HL-60/S4 treated with phorbol 12-myristate 13-acetate at 8.2 ng/mL for 4 days and 3 days (cell line): ENCODE measurements around the gene PLAAT2.
"Not testable (repeated sequence)": the region's sequence is repeated elsewhere in the genome, so short reads cannot be mapped to it uniquely, and the experiment has no call there.

Experiments used
- in situ Hi-C: fragments of 300-500 bp; cut with MboI; formaldehyde crosslinking; loops from 2 replicates; pipeline ENCODE4 v1.15.0; 2022; ENCODE audit warnings: low sequenced_read_pairs

Gene PLAAT2

DNA sequence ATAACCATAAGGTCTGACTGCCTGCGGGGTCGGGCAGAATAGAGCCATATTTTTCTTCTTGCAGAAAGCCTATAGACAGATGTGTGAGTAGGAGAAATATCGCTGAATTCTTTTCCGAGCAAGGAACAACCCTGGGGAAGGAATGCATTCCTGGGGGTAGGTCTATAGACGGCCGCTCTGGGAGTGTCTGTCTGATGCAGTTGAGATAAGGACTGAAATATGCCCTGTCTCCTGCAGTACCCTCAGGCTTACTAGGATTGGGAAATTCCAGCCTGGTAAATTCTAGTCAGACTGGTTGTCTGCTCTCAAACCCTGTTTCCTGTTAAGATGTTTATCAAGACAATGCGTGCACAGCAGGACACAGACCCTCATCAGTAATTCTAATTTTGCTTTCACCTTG is 18.0 kb upstream of the PLAAT2 start:
- in situ Hi-C loops: not testable (repeated sequence)

DNA sequence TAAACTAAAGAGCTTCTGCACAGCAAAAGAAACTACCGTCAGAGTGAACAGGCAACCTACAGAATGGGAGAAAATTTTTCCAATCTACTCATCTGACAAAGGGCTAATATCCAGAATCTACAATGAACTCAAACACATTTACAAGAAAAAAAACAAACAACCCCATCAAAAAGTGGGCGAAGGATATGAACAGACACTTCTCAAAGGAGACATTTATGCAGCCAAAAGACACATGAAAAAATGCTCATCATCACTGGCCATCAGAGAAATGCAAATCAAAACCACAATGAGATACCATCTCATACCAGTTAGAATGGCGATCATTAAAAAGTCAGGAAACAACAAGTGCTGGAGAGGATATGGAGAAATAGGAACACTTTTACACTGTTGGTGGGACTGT is 15.7 kb upstream of the PLAAT2 start:
- in situ Hi-C loops: not testable (repeated sequence)

DNA sequence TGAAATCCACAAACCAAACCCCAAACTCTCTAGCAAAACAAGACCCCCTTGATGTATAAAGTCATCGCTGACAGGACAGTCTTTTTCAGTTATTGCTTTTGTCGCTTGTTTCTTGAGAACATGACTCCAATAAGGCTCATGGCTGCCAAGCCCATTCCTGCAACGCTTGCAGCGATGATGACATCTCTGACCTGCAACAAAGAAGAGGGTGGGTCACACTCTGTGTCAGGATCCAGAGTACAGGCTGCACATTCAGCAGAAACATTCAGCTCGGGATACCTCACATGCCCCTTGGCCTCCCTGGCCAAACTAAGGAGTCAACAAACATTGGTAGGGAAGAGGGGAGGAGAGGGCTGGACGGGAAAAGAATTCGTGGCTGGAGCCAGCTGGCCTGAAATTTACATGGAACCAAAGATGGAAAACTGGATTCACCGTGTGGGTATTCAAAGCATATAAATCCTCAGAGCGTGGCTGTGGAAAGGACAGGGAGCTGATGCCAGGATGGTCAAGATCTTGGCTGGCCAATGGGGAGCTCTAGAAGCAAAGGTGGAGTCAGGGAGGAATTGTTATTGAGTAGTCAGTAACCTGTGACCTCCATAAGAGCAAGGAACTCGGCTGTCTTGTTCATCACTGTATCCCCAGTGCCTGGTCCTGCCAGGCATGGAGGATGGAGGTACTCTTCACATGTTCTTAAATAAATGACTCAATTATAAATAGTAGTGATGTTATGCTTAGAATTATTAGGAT is 11.8 kb upstream of the PLAAT2 start:
- in situ Hi-C loops: no loop called here

DNA sequence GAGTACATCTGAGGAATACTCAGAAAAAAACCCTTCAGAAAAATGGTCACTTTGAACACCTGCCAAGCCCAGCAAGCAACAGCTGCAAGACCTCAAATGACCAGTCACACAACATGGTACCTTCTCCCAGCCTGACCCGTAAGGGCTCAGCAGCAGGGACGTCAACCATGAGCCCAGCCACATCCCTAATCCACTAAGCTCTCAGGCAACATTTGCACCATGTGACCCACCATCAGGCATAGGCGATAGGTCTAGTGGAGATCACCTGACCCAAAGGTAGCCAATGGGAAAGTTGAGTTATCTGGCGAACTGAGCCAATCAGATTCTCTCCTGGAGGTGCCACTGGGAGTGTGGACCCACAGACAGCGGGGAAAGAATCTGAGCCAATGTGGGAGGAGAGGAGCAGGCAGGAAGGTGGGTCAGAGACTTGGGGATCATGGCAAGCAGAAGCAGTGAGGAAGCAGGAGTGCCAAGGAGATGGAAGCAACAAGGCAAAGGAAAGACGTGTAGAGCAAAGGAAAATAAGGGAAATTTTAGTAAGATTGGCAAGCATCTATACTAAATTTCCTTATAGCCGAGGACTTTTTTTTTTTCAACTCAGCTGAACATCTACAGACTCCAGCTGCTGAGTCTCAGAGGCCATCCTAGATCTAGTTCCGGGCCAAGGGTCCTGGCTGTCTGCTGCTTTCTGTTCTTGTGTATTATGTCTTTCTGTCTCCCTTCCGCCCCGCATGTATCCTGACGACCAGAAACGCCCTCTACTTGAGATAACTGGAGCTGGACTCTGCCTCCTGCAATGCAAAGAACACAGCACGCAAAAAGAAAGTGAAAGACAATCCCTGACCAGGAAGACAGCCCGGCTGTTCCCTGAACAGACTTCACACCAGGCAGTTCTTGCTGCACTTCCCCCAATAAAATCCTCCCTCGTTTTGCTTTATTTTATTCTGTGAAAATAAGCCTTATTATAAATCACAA is 11.0 kb upstream of the PLAAT2 start:
- in situ Hi-C loops: no loop called here

DNA sequence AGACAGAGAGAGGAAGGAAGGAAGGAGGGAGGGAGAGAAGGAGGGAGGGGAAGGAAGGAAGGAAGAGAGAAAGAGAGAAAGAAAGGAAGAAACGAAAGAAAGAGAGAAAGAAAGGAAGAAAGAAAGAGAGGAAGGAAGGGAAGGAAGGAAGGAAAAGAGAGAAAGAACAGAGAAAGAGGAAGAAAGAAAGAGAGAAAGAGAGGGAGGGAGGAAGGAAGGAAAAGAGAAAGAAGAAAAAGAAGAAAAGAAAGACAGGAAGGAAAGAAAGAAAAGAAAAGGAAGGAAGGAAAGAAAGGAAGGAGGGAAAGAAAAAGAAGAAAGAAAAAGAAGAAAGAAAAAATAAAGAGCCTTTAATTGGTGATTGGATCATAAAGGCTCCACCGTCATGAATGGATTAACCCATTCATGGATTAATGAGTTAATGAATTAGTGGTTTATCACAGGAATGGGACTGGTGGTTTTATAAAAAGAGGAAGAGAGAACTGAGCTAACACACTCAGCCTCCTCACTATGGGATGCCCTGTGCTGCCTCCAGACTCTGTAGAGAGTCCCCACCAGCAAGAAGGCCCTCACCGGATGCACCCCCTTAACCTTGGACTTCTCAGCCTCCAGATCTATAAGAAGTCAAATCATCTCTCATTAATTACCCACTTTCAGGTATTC is 9.0 kb upstream of the PLAAT2 start:
- in situ Hi-C loops: no loop called here

DNA sequence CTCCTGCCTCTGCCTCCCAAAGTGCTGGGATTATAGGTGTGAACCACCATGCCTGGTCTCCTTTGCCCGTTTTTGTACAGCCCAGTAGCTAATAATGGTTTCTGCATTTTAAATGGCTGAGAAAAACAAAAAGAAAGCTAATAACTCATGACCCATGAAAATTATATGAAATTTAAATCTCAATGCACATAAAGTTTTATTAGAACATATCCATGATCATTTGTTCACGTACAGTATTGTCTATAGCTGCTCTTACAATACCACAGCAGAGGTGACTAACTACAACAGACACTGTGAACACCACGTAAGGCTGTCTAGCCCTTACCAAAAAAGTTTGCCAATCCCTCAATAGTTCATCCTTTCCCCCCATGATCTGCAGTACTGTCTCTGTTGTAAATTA is 6.4 kb upstream of the PLAAT2 start:
- in situ Hi-C loops: no loop called here

DNA sequence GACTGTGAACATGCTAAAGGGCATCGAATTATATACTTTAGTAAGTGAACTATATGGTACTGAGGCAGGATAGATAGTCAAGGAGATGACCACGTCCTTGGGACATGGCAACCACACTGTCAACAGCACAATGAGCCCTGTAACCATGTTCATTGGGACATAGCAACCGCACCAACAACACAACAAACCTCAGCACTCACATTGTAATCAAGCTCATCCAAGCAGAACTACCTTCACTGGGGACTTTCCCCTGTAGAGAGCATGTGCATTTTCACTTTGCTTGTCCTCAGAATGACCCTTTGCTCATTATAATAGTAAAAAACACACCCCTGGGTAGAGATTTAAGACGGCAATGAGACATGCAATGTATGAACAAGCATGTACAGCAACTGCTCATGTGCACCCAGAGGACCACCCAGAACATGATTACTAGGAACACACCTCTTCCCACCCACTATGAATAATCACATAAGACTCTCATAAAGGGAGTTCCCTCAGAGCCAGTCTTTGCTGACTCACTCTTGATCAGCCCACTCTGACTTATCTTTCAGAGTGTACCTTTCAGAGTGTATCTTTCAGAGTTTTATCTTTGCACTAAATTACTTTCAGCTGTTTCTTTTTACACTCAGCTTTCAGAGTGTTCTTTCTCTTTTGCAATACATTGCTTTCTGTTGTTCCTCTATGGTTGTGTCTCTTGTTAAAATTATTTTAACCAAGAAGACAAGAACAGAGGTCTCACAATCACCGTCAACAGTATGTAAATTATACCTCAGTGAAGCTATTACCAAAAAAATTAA is 4.1 kb upstream of the PLAAT2 start:
- in situ Hi-C loops: no loop called here

DNA sequence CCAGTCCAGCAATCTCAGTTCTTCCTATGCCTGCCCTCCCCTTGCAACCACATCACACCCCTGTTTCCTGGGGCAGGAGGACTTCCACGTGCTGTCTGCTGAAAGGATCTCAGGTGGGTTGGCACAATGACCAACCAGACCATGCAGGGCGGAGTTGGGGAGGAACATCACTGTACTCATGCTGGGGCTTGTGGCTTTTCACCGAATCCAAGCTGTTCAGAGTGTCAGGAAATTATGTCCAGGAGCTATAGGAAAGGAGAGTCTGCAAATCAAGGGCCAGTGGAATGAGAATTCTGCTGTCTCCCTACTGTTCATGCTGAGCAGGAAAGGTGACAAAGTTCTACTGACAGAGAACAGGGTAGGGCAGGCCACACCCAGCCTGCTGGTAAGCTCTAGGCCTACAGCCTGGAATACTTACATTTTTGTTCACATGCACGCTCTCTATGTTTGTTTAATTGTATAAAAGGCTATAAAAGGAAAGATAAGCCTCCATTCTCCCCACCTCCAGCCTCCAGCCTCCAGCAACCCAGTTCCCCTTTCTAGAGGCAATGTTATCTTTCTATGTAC is 1.7 kb upstream of the PLAAT2 start:
- in situ Hi-C loops: no loop called here

DNA sequence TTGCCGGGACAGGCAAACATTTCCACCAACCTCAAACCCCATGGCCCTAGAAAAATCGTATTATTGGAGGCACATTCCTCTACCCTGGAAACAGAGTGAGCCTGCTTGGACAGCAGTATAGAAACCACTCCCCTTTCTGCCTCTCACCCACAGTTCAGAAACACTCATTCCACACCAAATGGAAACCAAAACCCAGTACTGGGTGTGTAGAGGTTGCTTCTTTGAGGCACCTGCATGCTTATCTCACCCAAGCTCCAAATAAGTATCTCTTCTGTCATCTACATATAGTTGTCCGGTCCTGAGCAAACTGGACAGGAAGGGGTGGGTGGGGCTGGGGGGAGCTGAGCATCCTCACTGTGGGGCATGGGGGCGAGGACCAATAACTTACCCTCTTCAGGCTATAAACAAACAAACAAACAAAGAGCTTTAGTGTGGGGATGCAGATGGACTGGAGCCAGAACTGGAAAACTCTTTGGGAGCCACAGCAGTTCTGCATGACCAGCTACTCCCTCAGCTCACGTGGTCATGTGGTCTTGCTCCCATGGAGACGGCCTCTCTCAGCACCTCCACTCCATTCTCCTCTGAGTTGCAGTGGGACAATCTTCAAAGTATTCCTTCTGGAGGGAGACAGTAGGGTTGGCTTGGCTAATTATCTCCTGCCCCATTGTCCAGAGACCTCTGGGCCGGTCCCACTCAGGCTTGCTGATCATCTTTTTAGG is 1.0 kb upstream of the PLAAT2 start:
- in situ Hi-C loops: no loop called here

DNA sequence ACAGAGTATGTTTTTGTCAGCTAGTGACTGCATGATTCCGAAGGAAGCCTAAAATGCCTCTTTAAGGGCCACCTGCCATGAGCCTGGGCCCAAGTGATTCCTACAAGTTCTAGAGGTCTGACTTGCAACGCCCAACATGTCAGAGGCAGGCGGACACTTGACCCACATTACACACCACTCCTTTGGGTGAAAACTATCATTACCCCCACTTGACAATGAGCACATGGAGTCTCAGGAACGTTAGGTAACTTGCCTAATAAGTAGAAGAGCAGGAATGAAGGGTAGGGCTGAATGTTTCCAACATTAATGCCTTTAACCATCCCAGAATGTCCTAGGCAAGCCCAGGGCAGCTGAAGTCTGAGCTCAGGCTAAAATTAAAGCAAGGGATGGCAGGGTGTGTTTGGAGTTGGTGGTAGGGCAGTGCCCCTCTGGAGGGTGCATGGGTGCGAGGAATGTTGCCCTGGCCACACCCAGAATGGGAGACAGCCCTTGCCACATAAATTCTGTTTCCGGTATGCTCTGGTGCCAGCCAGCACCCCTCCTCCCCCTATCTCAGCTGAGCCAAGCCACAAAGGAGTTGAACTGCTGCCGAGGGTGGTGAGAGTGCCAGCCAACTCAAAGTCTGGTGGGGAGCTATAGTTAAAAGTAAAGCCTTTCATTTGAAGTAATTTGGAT is 2.5 kb downstream of the PLAAT2 start:
- in situ Hi-C loops: no loop called here

DNA sequence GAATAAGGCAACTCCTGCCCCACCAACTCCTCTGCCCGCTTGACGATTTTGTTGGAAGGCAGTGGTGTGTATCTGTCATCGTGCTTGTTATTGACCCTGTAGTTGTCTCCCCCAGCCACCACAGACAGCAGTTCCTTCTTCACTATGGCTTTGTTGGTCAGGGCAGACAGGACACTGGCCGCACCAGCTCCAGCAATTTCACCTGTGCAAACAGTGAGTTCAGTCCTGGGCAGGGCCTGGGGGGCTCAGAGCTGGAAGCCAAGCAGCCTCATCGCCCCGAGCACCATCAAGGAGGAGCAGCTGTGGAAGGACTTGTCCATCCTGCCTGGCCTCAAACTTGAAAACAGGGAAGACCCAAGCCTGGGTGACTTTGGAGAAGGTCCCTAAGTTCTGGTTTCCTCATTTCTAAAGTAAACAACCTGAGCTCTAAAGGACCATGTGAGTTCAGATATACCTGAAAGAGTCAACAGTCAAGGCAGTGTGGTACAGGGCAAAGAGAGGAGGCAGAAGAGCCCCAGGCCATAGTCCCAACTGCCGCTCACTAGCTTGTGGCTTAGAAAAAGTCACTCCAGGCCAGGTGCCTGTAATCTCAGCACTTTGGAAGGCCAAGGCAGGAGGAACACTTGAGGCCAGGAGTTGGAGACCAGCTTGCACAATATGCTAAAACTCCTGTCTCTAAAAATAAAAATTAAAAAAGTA is 4.6 kb downstream of the PLAAT2 start:
- in situ Hi-C loops: no loop called here

DNA sequence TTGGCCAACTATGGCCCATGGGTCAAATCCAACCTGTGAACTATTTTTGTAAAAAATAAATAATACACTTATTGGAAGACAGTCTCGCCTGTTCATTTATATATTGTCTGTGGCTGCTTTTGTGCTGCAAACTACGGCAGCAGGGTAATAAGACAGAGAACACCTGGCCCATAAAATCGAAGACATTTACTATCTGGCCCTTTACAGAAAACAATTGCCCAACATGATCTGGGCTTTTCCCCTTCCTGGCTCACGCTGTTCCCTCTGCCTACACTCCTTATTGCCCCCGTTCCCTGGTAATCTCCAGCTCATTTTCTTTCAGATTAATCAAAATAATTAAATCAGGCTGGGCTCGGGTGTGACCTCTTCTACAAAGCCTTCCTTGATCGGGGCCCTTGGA is 5.6 kb downstream of the PLAAT2 start:
- in situ Hi-C loops: no loop called here

DNA sequence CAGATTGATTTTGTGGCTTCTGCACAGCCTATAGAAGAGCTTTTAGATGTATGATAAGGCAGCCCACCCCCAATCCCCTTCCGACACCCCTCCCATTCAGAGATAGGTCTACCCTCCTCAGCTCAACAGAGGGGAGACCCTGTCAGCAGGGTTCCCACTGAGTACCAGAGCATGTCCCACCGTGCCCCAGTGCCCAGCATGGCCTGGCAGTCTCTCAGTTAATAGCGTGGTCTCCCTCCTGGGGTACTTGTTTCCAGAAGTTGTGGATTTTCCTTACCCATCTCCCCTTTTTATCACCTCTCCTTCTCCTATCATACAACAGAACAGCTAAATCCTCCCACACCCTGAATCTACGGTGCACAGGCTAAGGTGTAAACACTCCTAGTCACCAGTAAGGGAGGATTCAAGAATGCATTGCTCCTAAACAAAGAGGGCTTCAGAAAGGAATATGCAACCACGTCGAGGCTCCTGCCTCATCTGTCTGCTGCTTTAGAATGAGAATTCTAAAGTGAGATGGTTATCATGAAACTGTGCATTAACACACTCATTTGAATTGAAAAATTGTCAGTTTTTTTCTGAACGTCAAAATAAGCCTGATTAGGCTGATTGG is 6.7 kb downstream of the PLAAT2 start:
- in situ Hi-C loops: no loop called here

DNA sequence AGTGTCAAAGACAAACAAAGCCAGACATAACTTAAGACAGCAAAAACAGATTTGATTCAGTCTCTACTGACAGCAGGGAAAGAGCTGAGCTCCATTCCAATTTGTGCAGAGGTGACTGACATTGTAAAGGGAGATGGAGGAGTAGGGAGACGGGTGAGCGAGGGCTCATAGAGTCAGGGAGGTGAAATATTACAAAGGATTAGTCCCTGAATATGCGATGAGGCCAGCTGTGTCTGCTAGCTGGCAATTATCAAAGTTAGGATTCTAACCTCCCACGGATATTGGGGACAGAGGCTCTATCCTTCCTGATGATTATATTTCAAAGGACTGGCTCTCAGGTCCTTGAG is 8.3 kb downstream of the PLAAT2 start:
- in situ Hi-C loops: no loop called here

DNA sequence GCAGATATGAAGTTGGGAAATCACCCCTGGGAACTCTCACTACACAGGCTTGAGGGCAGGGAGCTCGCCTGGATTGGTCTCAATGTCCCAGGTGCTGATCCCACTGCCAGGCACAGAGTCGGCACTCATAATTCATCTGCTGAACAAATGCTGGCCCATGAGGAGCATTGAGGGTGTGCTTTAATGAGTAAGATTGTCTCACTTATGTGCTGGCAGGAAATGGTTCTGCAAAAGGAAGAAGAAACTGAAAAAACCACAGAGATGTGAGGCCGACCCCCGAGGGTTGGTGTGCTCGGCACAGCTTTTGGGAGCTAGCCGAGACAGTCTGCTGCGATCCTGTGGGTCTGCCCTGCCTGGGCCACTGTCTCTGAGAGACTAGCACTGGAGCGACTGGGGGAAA is 9.4 kb downstream of the PLAAT2 start:
- in situ Hi-C loops: no loop called here

DNA sequence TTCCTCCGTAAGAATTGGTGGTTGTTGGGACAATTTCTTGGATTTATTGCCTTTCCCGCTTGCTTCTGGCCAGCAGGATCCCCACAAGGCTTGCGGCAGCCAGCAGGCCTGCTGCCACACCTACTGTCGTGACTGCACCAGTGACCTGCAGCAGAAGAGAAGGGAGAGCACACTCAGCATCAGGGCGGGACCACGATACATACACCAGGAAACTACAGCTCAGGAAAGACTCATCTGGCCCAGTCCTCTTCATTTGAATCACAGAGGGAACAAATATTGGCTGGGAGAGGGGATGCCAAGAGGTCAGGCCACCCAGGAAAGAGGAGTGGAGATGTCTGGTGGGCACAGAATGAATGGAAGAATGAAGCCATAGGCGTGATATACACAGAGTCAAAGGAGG is 10.3 kb downstream of the PLAAT2 start:
- in situ Hi-C loops: no loop called here

DNA sequence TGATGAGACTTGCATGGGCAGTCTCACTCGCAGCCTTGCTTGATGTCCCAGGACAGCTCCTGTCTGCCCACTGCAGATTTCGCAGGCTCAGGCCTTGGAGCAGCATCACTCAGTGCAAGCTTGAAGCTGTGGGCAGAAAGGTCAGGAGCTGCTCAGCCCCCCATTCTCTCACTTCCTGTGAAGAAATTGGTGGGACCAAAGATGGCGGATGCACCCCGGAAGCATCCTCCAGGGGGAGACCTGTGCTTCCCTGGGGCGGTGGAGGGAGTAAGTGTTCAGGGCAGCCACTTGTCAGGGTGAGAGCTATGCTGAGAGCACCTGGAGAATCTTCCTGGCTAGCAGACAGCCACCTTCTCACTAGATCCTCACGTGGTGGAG is 11.3 kb downstream of the PLAAT2 start:
- in situ Hi-C loops: no loop called here

DNA sequence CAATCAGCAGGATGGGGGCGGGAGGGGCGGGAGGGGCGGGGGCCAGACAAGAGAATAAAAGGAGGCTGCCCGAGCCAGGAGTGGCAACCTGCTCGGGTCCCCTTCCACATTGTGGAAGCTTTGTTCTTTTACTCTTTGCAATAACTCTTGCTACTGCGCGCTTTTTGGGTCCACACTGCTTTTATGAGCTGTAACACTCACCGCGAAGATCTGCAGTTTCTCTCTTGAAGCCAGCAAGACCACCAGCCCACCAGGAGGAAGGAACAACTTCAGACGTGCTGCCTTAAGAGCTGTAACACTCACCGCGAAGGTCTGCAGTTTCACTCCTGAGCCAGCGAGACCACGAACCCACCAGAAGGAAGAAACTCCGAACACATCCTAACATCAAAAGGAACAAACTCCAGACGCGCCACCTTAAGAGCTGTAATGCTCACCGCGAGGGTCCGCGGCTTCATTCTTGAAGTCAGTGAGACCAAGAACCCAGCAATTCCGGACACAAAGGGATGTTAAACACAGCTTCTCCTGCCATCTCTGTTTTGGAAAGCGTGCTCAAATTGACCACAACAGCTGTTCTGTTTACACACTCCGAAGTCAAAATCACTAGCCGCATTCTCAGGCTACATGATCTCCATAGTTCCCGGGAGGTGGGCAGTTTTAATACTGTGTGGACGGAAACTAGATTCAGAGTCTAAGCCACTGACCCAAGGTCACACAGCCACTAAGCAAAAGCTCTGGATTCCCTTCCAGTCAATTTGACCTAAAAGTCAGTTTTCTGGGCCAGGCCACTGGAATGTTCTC is 11.9 kb downstream of the PLAAT2 start:
- in situ Hi-C loops: no loop called here
